Activated naive CD4-positive, alpha-beta T cell treated with anti-CD3 and anti-CD28 coated beads, Interleukin-2, amount 10 ng/mL, durations not matched to agents 7 days and 5 days (primary cell): ENCODE results near the gene FGFR2.
"Not testable (repeated sequence)": the region's sequence is repeated elsewhere in the genome, so short reads cannot be mapped to it uniquely, and the experiment has no call there.

ENCODE experiments used
- CTCF ChIA-PET: fragments of 350-600 bp; sonication (Branson Sonifier 250); formaldehyde crosslinking; loops from one replicate; lab custom pipeline; 2021; ENCODE audit warnings: antibody characterized with exemption; lab: Charles Lee
- DNase-seq: peaks from one replicate; pipeline ENCODE4 v3.0.0-alpha.2; 2020
- H3K27ac Mint-ChIP-seq: one replicate; pipeline ENCODE4 v1.8.0; 2021; ENCODE audit warnings: mild to moderate bottlenecking, moderate library complexity, mixed read lengths
- H3K27me3 Mint-ChIP-seq: one replicate; pipeline ENCODE4 v1.8.0; 2021; ENCODE audit warnings: mild to moderate bottlenecking, mixed read lengths
- H3K36me3 Mint-ChIP-seq: one replicate; pipeline ENCODE4 v1.8.0; 2021; ENCODE audit warnings: mixed read lengths
- H3K4me1 Mint-ChIP-seq: one replicate; pipeline ENCODE4 v1.8.0; 2021; ENCODE audit warnings: mixed read lengths
- H3K4me3 Mint-ChIP-seq: one replicate; pipeline ENCODE4 v1.8.0; 2021; ENCODE audit warnings: mild to moderate bottlenecking, moderate library complexity, mixed read lengths
- H3K9me3 Mint-ChIP-seq: one replicate; pipeline ENCODE4 v1.8.0; 2021; ENCODE audit warnings: mixed read lengths

Gene FGFR2

DNA sequence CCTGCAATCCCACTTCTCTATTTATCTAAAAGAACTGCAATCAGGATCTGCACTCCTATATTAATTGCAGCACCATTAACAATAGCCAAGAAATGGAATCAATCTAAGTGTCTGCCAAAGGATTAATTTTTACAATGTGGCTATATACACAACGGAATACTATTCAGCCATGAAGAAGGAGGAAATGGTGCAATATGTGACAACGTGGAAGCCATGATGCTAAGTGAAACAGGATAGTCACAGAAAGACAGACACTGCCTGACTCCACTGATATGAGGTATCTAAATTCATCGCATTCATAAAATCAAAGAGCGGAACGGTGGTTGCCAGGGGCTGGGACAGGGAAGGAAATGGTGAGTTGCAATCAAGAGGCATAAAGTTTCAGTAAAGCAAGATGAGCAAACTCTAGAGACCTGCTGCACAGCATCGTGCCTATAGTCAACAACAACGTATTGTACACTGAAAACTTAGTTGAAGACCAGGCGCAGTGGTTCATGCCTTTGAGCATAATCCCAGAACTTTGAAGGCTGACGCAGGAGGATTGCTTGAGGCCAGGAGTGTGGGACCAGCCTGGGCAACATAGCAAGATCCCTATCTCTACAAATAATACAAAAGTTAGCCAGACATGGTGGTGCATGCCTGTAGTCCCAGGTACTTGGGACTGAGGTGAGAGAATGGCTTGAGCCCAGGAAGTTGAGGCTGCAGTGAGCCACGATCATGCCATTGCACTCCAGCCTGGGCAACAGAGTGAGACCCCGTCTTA is 76.3 kb downstream of the FGFR2 start:
- Mint-ChIP-seq H3K4me3 (no peak overlapping the region), H3K36me3 (no peaks in the 10 kb centered on the region), H3K4me1 (no peaks in the 10 kb centered on the region), H3K27me3 (peaks cover 4% of the 10 kb centered on the region), H3K9me3 (no peaks in the 10 kb centered on the region), H3K27ac (no peak overlapping the region)
- DNase-seq, result no peak
- CTCF ChIA-PET, result no interaction called here

DNA sequence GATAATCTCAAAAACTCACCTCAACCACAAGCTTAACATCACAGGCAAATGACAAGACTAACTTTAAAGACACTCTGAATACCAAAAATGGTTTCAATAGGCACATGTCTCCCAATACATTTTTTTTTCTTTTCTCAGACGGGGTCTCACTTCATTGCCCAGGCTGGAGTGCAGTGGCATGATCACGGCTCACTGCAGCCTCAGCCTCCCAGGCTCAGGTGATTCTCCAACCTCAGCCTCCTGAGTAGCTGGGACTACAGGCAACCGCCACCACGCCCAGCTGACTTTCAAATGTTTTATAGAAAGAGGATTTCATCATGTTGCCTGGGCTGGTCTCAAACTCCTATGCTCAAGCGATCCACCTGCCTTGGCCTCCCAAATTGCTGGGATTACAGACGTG is 77.7 kb downstream of the FGFR2 start:
- not testable (repeated sequence) for H3K27ac Mint-ChIP-seq, DNase-seq, H3K4me1 Mint-ChIP-seq, H3K27me3 Mint-ChIP-seq, H3K9me3 Mint-ChIP-seq, H3K4me3 Mint-ChIP-seq, H3K36me3 Mint-ChIP-seq
- CTCF ChIA-PET, result interaction anchor here (1.1 kb wide), 1 partner anchor 30 kb away, joined by 3 read pairs; no protein-coding TSS in a partner anchor

DNA sequence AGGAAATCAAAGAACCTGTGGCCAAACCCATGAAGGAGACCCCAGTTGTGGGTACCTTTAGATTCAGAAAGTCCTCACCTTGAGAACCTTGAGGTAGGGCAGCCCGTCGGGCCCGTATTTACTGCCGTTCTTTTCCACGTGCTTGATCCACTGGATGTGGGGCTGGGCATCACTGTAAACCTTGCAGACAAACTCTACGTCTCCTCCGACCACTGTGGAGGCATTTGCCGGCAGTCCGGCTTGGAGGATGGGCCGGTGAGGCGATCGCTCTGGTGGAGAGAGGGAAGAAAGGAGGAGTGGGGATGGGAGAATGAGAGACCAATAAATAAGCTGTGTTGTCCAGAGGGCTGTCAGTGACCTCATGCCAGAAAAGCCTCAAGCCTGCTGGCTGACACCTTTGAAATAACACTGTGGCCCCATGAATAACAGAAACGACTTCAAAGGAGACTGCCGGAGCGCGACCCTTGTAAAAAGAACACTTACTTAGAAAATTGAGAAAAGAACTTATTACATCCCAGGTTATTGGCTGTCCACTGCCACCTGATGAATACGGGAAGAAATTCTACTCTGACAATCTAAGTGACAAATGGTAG is 78.2 kb downstream of the FGFR2 start:
- no peak overlapping the region for H3K27ac Mint-ChIP-seq
- CTCF ChIA-PET, result no interaction called here
- no peak overlapping the region for H3K4me3 Mint-ChIP-seq
- no peaks in the 10 kb centered on the region for H3K27me3 Mint-ChIP-seq
- DNase-seq, result no peak
- H3K36me3 Mint-ChIP-seq, result no peaks in the 10 kb centered on the region
- no peaks in the 10 kb centered on the region for H3K9me3 Mint-ChIP-seq
- peaks cover 3% of the 10 kb centered on the region for H3K4me1 Mint-ChIP-seq

DNA sequence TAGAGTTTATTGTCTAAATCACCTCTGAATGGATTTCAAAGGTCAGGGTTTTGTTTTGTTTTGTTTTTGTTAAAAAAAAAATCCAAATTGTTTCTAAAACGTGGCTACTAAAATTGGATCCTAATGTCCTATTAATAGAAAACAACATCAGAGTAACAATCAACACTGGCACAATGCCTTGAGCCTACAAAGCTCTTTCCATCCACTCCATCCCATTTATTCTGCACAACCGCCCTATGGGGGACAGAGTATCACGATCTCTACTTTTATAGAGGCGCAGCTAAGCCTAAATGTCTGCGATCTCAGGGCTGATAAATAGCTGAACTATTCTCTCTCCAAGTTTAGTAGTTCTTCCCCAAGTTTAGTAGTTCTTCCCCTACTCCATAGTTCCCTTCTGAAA is 78.8 kb downstream of the FGFR2 start:
- Mint-ChIP-seq H3K27me3 (no peaks in the 10 kb centered on the region), H3K36me3 (no peaks in the 10 kb centered on the region), H3K4me1 (peaks cover 3% of the 10 kb centered on the region), H3K27ac (no peak overlapping the region), H3K4me3 (no peak overlapping the region), H3K9me3 (no peaks in the 10 kb centered on the region)
- CTCF ChIA-PET, result no interaction called here
- DNase-seq, result no peak

DNA sequence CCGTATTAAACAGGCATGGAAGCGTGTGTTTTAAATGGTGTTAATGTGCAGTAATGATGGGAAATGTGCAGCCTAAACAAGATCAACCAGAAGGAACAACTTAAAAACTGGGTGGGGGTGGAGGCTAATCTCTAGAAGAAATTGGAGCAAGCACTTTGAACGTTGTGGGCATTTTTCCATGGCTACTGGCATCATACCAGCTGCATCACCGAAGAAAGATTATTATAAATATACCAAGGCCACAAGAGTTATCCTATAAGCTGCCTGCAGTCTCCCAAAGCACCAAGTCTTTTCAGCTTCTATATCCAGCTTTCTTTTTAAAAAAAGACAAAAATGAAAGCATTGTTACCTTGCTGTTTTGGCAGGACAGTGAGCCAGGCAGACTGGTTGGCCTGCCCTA is 79.9 kb downstream of the FGFR2 start:
- no peak overlapping the region for H3K4me3 Mint-ChIP-seq
- no peaks in the 10 kb centered on the region for H3K9me3 Mint-ChIP-seq
- peaks cover 3% of the 10 kb centered on the region for H3K4me1 Mint-ChIP-seq
- no peak for DNase-seq
- CTCF ChIA-PET, result no interaction called here
- H3K27ac Mint-ChIP-seq, result no peak overlapping the region
- no peaks in the 10 kb centered on the region for H3K36me3 Mint-ChIP-seq
- no peaks in the 10 kb centered on the region for H3K27me3 Mint-ChIP-seq

DNA sequence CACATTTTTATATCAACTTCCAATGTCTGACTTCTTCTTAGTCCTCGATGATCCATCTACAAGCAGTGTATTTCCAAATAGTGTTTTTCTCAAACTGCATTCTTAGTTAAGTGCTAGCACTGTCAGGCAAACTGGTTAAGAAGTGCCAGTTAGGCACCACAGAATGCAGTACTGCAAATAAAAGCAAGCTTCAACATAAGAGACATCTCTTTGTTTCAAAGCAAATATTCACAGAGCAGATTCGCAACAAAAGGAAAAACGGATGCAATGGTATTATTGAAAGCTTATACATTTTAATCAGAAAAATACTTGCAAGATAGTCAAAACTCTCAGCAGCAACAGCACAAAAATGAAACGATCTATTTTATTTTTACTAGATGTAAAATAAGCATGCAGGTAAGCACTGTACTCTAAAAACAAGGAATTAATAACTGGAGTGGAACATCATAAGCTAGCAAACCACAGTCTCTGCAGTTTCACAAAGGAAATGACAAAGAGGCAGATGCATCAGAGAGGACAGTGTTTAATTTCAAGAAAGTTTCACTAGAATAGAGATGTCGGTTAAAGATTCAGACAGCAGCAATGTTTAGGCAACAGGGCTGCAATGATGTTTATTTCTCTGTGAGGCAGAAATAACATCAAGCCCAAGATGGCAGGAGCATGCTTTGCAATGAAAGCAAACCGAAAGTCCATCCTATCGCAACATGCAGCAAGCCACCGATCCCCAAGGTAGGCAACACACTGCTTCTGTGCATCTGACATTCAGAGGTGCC is 82.0 kb downstream of the FGFR2 start:
- no peaks in the 10 kb centered on the region for H3K9me3 Mint-ChIP-seq
- CTCF ChIA-PET, result no interaction called here
- H3K4me3 Mint-ChIP-seq, result no peak overlapping the region
- H3K27ac Mint-ChIP-seq, result no peak overlapping the region
- H3K36me3 Mint-ChIP-seq, result no peaks in the 10 kb centered on the region
- H3K27me3 Mint-ChIP-seq, result no peaks in the 10 kb centered on the region
- peaks cover 3% of the 10 kb centered on the region for H3K4me1 Mint-ChIP-seq
- DNase-seq, result no peak

DNA sequence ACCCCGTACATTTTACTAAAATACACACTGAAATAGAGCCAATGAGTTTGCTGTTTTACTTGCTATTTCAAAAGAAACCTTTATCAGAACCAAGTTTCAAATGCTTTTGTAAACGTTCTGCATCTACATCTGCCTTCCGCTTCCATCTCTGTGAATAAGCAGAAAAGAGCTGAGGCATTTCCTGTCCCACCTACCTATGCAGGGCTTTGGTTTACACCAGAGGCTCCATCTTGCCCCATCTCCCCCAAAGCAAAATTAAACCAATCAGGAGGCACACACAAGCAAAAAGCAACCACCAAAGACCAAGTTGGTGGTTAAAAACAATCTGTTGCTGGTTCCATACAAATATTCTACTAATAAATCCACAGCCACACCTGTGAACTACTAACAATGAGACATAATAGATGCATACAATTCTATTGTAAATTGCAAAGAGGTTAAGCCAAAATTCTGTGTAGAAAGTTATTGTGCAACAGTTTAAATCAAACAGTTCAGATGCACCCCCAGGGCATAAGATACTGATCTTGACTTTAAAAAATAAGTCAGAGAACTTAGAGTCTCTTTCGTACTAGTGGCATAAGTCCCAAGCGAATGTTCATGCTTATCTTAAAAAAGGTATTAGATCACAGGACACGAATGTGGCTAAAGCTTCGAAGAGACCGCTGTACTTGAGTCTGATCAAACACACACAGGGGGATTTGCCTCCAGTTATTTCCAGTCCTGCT is 83.9 kb downstream of the FGFR2 start:
- no peak overlapping the region for H3K27ac Mint-ChIP-seq
- no peak for DNase-seq
- no peaks in the 10 kb centered on the region for H3K27me3 Mint-ChIP-seq
- no peaks in the 10 kb centered on the region for H3K36me3 Mint-ChIP-seq
- CTCF ChIA-PET, result no interaction called here
- peaks cover 3% of the 10 kb centered on the region for H3K4me1 Mint-ChIP-seq
- H3K9me3 Mint-ChIP-seq, result no peaks in the 10 kb centered on the region
- H3K4me3 Mint-ChIP-seq, result no peak overlapping the region

DNA sequence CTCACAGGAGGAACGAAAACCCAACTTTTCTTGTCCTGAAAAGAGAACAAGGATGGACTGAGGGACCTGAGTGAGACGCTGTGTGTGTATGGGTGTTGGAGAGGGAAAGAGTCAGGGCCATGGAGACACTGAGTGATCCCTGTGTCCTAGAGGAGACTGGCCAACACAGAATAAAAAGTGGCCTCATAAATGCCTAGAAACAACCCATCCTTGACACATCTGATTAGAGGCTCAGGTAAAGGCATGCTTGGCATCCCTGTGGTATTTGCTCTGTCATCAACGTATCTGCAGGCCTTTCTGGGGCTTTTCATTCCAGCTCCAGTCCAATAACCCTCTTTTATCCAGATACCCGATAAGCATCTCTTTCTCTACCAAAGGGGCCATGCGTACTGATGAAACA is 86.3 kb downstream of the FGFR2 start:
- no peaks in the 10 kb centered on the region for H3K36me3 Mint-ChIP-seq
- no peaks in the 10 kb centered on the region for H3K27me3 Mint-ChIP-seq
- peaks cover 3% of the 10 kb centered on the region for H3K4me1 Mint-ChIP-seq
- DNase-seq, result no peak
- CTCF ChIA-PET, result interaction anchor here (0.6 kb wide), 1 partner anchor 16 kb away, joined by 3 read pairs; no protein-coding TSS in a partner anchor
- no peak overlapping the region for H3K27ac Mint-ChIP-seq
- H3K9me3 Mint-ChIP-seq, result no peaks in the 10 kb centered on the region
- H3K4me3 Mint-ChIP-seq, result no peak overlapping the region

DNA sequence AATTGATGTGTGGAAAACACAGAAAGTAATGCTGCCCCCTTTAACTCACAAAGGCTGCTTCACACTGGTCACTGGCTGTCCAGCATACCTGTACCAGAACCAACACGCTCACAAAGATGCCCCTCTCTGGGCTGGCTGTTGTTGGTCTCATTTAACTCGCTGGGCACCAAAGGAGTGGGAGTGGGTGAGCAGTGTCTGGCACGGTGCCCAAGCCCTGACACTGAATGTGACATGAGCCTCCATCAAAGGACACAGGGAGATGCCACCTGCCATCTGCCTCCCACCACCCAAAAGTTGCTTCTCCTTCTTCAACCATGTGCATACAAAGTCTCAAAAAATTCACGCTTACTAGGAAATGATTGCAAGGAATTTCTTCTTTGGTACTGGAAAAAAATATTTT is 86.8 kb downstream of the FGFR2 start:
- no peak overlapping the region for H3K4me3 Mint-ChIP-seq
- no peak for DNase-seq
- CTCF ChIA-PET, result no interaction called here
- peaks cover 3% of the 10 kb centered on the region for H3K4me1 Mint-ChIP-seq
- H3K36me3 Mint-ChIP-seq, result no peaks in the 10 kb centered on the region
- no peaks in the 10 kb centered on the region for H3K27me3 Mint-ChIP-seq
- no peak overlapping the region for H3K27ac Mint-ChIP-seq
- no peaks in the 10 kb centered on the region for H3K9me3 Mint-ChIP-seq

DNA sequence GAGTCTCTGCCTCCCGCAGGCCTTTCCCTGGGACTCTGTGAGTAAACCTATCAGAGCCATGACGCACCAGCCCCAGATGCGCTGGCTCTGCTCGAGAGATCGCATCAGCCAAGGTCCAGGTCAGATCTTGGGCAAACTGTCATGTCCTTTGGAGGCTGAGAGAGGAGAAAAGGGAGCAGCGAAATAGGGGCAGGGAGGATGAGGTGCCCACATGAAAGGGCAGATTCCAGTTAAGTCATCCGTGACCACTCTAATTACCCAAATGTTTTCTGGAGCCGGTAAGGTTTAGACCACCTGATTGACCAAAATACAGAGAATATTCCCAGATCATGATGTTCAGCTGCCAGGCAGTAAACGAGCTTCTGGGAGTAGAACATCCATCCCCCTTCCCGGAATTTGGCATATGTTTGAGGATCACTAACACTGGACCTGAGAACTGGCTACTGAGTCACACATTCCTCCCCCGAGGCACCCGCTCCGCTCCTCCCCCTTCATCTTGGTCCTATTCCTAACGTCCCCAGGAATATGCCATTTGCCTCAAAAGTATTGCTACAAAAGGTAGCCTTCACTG is 88.0 kb downstream of the FGFR2 start:
- no peaks in the 10 kb centered on the region for H3K9me3 Mint-ChIP-seq
- no peaks in the 10 kb centered on the region for H3K27me3 Mint-ChIP-seq
- no peak overlapping the region for H3K27ac Mint-ChIP-seq
- DNase-seq, result no peak
- H3K36me3 Mint-ChIP-seq, result no peaks in the 10 kb centered on the region
- no peak overlapping the region for H3K4me3 Mint-ChIP-seq
- no peaks in the 10 kb centered on the region for H3K4me1 Mint-ChIP-seq
- CTCF ChIA-PET, result no interaction called here

DNA sequence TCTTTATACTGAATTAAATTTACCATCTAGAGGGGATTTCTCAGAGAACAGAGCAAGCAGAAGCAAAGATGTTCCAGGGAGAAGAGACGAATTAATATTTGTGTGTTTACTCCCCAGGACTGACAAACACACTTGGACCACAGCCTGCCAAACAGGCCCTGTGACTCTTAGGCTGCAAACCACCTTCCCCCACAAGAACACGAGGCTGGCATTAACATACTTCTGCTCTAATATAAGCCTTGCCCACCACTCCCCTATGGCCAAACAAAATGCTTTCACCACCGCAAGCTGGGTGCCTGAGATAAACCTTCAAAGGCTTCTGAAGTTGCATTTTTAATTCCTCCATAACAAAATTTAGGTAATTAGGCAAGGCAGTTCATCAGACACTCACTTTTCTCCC is 88.4 kb downstream of the FGFR2 start:
- no peak for DNase-seq
- H3K36me3 Mint-ChIP-seq, result no peaks in the 10 kb centered on the region
- H3K9me3 Mint-ChIP-seq, result no peaks in the 10 kb centered on the region
- no peaks in the 10 kb centered on the region for H3K27me3 Mint-ChIP-seq
- no peaks in the 10 kb centered on the region for H3K4me1 Mint-ChIP-seq
- no peak overlapping the region for H3K27ac Mint-ChIP-seq
- CTCF ChIA-PET, result no interaction called here
- H3K4me3 Mint-ChIP-seq, result no peak overlapping the region

DNA sequence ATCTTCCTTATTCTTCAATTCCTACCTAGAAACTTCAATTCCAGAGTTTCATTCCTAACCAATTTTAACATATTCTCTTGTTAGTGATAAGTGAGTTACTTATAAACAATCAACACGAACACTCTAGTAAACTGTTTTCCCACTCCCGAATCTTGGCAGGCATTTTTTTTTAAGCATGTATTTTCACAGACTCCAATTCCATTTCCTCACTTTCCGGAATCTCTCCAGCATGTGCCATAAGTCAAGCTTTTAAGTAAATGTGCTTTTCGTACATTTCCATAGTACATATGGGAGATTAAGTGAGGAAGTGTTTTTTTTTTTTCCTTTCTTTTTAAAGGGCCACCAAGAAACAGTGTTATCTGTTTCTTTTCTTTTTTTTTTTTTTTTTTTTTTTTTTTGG is 89.1 kb downstream of the FGFR2 start:
- CTCF ChIA-PET, result no interaction called here
- no peak overlapping the region for H3K27ac Mint-ChIP-seq
- H3K9me3 Mint-ChIP-seq, result no peaks in the 10 kb centered on the region
- no peak overlapping the region for H3K4me3 Mint-ChIP-seq
- no peaks in the 10 kb centered on the region for H3K36me3 Mint-ChIP-seq
- no peaks in the 10 kb centered on the region for H3K27me3 Mint-ChIP-seq
- H3K4me1 Mint-ChIP-seq, result no peaks in the 10 kb centered on the region
- no peak for DNase-seq

DNA sequence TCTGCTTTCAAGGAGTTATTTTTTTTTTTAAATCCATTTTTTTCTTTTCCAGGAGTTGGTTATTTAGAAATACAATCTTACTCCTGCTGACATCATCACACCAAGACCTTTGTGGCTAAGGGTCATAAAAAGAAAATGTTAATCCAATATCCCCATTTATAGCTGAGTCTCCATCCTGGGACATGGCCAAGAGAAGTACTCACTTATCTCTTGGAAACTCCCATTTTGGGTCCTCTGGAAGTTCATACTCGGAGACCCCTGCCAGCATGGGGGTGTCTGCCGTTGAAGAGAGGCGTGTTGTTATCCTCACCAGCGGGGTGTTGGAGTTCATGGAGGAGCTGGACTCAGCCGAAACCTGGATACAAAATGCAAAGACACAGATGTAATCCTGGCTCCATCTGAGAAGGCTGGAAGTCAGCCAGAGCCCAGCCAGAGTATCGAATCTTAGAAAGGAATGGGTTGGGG is 94.6 kb downstream of the FGFR2 start:
- Mint-ChIP-seq H3K4me3 (no peak overlapping the region), H3K36me3 (no peaks in the 10 kb centered on the region), H3K4me1 (no peaks in the 10 kb centered on the region), H3K9me3 (peaks cover 2% of the 10 kb centered on the region), H3K27ac (no peak overlapping the region), H3K27me3 (no peaks in the 10 kb centered on the region)
- CTCF ChIA-PET, result no interaction called here
- no peak for DNase-seq

DNA sequence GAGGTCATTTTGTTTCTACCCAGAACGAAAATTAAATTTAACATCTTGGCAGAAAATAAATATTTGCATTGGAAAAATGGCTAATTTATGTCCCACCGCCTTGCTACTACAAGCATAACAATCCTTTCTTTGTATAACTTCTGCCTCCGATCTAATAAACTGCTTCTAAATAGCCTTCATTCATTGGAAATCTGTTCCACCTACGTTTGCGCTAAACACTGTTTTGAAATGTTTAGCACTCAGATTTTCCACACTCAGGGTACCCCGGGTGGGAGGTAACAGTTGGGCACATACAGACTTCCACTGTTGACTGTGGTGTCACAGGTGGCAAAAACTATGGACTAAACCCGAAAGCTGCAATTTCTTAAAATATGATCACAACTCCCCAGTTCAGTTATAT is 96.4 kb downstream of the FGFR2 start:
- DNase-seq, result no peak
- Mint-ChIP-seq H3K27ac (no peak overlapping the region), H3K4me1 (no peaks in the 10 kb centered on the region), H3K36me3 (no peaks in the 10 kb centered on the region), H3K27me3 (no peaks in the 10 kb centered on the region), H3K9me3 (peaks cover 2% of the 10 kb centered on the region), H3K4me3 (no peak overlapping the region)
- CTCF ChIA-PET, result no interaction called here
